ENCODE results near the gene UBE2R2.

Gene UBE2R2

DNA sequence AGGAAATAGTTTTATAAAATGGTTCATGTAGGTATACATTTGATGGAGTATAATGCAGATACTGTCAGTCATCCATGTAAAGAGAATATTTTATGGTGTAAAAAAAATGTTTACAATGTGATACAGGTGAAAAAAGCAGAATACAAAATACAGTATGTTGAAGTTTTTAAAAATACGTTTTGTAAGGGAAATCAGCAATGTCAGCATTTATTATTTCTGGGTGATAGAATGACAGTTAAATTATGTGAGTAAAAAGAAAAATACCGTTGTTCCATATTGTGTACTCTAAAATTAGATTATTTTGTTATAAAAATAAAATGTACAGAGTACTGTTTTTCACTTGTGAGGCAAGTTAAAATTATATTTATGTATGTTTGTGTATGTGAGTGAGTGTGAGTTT is 69.0 kb downstream of the UBE2R2 start:
- DNase-seq: no peak

DNA sequence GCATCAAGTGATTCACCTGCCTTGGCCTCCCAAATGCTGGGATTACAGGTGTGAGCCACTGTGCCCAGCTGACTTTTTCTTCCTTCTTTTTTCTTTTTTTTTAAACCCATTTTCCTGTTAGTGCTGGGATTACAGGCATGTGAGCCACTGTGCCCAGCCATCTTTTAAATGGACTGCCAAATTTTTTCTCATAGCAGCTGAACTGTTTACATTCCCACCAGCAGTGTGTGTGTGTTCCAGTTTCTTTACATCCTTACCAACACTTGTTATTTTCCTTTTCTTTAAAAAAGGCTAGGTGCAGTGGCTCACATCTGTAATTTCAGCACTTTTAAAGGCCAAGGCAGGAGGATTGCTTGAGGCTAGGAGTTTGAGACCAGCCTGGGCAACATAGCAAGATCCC is 76.9 kb downstream of the UBE2R2 start:
- no peak for DNase-seq

DNA sequence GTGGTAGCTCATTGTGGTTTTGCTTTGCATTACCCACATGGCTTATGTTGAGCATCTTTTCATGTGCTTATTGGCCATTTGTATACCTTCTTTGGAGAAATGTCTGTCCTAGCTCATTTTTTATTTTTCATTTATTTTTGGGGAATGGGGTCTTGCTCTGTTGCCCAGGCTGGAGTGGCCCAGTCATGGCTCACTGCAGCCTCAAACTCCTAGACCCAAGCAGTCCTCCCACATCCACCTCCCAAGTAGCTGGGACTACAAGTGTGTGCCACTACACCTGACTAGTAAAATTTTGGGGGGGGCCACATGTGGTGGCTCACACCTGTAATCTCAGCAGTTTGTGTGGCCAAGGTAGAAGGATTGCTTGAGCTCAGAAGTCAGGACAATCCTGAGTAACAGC is 77.4 kb downstream of the UBE2R2 start:
- no peak for DNase-seq

DNA sequence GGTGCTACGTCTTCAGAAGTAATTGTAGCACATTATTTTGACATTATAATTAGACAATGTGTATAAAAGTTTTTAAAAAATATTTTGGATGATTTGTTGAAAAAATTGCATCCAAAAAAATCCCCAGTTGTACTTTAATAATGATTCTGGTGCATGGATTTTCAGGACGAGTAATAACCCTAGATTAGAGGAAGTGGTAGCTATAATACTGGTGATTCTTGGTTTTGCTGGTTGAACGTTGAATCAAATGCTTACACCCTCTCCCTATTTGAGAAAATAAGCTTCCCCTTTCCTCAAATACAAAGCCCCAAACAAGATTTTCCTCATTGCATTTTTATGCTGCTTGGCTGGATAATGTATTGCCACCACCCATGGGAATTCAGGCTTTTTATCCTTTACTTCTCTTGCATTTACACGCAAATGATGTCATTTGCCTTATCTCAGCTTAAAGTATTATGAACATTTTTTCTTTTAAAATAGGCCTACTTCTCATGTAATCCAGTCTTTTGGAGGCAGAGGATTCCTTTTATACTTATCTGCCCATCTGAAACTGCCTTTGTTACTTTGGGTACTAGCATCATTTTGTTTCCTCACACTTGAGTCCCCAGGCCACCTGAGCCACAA is 86.3 kb downstream of the UBE2R2 start:
- DNase-seq: no peak

DNA sequence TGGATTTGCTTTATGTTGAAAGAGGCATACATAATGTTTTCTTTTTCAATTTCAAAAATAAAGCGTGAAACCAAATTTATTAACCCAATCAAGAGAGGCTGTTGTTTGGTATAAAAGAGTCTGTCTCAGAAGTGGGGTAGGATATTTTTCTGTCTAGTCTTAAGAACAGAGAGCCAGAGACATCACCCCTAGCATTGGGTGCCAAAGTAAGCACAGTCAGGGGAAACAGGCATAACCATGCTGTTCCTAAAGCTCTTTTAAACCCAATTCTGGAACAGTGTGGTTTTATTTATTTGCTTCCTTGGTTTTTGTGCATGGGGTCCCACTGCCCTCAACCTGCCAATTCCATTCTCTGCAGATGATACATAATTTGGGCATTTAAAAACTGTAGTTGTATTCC is 88.2 kb downstream of the UBE2R2 start:
- no peak for DNase-seq

DNA sequence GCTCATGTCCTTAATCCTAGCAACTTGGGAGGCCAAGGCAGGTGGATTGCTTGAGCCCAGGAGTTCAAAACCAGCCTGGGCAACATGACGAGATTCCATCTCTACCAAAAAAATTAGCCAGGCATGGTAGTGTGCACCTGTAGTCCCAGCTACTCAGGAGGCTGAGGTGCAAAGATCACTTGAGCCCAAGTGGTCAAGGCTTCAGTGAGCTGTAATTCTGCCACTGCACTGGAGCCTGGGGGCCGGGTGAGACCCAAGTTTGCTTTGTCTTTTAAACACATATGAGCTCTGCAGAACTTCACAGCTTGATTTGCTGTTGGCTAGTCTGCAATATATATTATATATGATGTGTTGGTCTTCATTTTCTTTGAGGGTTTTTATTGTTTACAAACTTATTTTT is 89.8 kb downstream of the UBE2R2 start:
- DNase-seq: no peak

DNA sequence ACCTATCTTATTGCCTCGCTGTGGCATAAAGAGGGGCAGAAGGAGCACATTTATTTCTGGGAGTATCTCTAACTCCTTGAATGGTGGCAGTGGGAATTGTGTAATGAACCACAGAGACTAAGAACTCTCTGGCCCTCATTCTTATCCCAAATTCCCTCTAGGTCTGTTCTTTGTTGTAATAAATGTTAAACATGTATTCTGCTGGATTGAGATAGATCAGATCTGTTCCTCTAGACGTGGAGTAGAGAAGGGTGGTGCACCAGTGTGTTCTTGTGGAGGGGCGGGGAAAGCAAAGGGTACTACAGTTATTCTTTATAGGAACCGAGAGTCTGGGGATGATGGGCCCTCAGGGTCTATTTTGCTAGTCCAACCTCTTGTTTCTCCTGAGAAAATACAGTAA is 90.4 kb downstream of the UBE2R2 start:
- no peak for DNase-seq

DNA sequence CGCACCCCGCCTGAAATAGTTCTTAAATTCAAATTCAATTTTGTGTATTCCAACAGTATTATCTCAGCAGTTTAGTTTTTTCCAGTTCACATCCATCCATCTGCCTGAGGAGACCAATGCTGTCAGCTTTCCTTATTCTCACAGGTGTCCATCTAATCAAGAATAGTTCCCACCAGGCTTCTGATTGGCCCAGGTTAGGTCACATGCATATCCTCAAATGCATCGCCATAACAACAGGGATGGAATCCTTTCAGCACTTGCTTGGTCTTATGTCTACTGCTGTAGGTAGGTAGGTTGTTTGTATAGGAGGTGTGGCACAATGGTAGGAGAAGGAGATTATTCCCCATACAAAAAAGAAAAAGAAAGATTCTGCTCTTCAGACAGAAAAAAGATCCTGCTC is 91.2 kb downstream of the UBE2R2 start:
- DNase-seq: no peak

DNA sequence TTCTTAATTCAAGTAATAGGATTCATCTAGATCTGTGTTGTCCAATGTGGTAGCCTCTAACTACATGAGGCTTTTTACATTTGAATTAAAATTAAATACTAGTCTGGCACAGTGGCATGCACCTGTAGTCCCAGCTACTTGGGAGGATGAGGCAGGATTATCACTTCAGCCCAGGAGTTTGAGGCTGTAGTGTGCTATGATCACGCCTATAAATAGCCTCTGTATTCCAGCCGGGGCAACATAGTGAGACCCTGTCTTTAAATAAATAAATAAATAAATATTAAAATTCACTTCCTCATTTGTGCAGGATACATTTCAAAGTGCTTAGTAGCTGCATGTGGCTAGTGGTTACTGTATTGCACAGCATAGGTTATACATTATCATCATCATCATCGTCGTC is 91.8 kb downstream of the UBE2R2 start:
- DNase-seq: no peak

DNA sequence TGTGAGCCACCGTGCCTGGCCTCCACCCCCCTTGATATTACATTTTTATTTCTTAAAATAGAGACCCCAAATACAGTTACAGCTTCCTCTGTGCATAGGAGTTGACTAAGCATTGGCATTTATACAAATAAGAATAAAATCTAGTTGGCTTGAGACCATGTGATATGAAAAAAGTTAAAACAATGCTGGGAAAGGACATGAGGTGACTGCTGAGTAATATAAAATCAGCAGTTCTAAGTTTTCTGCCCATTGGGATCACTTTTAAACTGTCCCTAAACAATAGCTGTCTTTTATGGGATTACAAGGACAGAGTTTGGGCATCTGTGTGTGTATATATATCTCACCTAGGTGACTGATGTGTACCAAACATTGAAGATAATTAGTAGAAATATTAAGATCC is 96.6 kb downstream of the UBE2R2 start:
- no peak for DNase-seq

DNA sequence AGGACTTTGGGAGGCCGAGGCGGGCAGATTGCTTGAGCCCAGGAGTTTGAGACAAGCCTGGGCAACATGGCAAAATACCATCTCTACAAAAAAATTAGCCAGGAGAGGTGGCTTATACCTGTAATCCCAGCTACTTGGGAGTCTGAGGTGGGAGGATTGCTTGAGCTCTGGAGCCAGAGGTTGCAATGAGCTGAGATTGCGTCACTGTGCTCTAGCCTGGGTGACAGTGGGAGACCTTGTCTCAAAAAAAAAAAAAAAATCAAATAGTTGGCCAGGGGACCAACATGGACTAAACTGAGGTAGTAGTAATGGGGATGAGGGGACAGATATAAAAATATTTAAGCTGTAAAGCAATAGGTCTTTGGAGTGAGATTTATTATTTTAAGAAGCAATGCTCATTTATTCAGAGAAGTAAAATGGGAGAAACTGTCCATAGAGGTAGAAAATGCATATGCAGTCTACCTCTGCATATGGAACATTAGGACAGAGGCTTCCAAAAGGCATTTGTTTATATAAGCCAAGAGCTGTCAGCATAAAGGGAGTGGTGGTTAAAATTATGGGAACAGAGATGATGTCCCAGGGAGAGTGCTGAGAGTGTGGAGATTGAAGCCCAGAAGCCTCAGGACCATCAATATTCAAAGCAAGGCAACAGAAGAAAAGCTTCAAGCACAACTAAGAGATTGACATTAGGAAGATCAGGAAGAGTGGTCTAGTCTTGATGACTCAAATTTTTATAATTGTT is 98.1 kb downstream of the UBE2R2 start:
- no peak for DNase-seq

DNA sequence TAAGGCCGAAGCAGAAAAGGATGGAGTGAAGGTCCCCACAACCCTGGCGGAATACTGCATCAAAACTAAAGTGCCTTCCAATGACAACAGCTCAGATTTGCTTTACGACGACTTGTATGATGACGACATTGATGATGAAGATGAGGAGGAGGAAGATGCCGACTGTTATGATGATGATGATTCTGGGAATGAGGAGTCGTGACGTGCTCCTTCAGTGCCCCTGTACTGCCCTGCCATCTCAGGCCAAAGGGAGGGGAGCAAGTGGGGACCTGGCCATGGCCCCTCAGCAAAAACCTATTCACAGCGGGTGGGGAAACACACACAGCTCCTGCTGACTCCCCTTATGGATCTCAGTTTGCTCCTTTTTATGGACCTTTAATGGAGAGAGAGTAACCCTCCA is 100.1 kb downstream of the UBE2R2 start:
- DNase-seq: no peak

DNA sequence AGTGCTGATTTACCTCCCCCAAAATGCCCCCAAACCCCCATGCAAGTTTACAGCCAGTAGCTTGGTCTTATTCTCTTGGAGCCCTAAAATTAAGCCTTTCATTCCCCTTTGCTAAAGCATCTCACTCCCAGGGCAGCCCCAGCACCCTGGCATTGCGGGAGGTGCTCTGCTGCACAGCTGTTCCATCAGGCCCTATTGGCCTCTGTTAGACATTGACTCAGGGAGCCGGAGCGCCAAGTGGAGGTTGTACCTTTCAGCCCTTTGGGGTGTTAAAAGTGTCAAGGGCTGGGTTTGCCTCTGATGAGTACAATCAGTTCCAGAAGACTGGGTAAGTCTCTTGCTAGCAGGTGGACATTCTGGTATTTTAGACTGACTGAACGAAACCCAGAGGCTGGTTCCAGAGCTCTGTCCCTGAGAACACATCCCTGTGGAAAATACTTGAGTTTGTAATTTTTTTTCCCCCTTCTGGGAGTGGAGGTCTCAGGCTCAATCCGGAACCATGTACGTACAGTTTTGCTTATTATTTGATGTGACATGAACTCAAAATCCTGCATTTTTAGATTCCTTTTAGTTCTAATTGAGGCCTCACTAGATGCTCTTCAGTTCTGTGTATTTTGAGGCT is 102.4 kb downstream of the UBE2R2 start:
- no peak for DNase-seq

DNA sequence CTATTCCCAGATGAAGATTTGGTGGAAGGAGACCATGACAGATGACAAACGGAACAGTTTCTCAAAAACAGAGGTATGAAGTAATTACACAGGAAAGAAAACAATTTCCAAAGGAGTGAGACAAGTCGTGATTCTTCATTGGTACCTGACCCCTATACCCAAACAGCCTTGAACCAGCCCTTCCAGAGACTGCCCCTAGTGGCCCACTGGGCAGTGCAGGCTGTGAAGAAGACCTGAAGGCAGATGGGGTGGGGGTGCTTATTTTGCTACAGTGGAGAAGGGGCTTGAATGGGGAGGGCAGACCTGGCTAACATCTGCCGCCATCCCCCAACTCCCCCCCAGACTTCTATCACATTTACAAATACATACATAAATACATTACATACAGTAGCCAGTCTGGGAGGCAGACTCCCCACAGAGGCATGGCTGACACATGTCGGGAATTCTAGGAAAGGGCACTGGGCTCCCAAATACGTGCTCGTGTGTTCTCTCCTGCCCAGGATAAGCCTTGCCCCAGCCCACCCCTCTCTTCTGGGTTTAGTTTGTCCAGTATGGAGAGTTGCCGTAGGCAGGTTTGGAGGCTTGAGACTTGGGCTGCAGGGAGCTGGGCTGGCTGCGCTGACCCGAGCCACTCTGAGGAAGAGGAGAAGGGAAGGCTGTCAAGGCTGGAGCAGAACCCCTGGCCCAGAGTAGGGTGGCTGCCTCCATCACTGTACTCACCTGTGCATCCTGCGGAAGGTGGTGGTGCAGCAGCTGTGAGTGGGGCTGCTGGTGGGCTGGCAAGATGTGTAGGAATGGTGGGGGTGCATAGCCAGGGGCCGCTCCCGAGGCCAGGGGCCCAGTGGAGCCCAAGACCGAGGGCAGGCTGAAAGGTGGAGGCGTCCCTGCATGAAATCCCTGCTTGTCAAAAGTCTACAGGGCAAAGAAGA is 105.3 kb downstream of the UBE2R2 start:
- DNase-seq: peak; percentile 17

DNA sequence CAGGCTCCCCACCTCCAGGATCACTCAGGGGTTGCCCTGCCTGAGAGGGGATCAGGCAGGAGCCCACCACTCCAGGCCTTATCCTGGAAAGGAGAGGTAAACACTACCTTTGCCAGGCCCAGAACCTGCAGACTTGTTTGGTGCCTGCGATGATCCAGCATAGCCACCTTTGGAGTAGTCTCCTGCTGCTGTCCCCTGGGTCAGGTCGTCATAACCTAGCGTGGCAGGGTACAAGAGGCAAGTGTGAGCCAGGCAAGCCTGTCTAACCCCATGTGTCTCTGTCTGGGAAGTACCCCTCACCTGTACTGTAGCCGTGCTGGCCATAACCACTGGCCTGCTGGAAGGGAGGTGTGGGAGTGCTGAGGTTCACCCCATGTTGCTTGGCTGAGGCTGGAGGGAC is 106.1 kb downstream of the UBE2R2 start:
- DNase-seq: no peak

DNA sequence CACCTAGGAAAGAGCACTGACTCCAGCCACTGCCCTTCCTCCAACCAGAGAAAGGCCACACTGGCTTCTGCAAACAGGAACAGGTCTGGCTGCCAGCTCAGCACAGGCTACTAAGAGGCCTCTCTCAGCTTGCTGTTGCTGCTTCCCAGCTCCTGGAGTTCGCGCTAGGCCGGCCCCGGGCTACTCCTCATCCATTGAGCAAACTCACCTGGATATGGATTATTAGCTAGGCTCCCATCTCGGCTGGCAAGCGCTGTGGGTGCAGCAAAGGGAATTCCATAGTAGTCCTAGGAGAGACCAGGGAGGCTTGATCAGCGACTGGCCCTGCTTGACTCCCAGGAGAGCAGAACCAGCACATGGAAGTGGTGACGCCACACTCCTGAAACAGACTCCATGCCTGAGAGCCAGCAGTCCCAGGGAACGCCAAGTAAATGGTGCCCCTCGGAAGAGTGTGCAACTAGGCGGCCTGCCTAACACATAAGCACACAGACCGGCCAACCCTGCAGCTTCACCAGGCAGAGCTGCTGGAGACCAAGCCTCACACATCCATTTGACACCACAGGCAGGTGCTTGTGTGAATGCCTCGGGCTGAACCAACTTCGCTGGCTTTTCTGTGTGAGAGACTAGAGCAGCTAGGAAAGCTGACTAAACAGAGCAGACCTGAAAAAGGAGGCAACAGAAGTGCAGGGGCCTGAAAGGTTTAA is 107.2 kb downstream of the UBE2R2 start:
- DNase-seq: no peak

DNA sequence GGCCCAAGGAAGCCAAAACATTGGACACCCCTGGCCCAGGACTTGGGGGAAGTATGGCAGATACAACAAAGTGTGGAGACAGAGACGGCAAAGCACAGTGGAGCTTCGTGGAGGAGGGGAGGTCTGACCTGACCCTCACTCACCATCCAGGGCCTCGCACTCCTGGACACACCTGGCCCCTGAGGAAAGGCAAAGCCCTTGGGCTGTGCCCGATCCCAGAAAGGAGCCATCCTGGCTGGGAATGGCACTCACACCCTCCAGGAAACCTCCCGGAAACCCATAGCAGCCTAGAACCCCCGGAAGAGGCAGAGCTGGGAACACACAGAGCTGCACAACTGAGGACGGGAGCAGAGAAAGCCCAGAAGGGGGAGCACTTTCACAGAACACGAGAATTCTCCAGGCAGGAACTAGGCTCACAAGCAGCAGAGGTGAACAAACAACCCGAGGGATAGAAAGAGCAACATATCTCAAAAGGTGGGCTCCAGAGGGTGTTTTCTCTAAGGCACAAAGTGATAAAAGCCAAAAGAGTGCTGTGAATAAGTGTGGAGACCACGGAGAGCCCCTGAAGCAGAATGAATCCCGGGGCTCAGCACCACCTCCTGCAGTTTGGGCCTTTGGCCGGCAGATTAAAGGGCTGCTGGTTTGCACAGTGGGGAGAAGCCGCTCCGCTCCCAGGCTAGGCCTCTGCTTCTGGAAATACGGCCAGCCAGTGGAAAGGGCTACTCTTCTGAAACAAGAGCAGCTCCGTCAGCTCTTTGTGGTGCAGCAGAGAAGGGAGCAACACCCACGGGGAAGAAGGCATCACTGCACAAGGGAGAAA is 108.2 kb downstream of the UBE2R2 start:
- DNase-seq: peak; percentile 15

DNA sequence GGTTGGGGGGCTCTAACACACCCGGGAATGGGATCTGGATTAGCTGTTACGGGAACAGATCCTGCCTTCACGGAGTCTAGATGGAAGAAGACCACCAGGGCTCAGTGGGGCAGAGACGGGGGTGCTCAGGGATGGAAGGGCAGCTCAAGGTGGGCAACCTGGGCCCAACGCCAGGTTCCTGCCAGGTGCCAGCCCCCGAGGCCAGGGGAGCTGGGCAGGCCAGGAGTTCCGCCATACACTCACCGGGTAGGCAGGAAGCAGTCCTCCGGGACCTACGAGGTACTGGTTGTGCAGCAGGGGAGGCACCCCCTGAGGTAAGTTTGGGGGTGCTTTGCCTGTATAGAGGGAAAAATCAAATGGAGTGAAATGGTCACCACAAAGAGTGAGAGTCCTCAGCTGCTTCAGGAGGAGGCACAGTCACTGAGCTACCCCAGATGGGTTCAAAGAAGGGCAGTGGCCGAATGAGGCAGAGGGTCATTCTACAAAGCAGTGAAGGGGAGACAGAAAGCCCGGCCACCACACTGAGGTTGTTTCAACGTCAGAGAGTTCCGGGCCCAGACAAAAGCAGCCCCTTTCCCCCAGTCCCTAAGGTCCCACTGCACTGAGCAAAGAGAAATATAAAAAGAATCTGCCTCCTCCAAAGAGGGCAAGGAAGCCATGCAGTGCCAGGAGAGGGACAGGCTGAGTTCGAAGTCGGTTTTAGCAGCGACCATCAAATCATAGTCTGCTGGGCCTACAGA is 110.0 kb downstream of the UBE2R2 start:
- DNase-seq: no peak

DNA sequence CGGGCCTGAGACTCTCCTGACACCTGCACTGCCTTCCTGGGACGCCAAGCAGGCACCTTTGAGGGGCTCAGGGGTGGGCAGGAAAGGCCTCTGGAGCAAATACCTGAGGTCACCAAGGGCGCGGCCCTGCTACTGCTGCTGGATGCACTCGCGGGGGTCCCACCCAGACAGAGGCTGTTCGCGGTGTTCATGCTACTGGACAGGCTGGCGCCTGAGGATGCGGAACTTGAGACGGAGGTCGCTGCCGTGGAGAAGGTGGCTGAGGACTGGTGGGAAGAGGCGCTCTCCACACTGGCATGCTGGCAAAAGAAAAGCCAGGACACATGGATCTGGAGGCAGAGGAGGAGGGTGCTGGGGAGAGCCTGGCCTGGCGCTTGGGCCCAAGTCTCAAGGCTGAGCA is 110.7 kb downstream of the UBE2R2 start:
- DNase-seq: no peak

DNA sequence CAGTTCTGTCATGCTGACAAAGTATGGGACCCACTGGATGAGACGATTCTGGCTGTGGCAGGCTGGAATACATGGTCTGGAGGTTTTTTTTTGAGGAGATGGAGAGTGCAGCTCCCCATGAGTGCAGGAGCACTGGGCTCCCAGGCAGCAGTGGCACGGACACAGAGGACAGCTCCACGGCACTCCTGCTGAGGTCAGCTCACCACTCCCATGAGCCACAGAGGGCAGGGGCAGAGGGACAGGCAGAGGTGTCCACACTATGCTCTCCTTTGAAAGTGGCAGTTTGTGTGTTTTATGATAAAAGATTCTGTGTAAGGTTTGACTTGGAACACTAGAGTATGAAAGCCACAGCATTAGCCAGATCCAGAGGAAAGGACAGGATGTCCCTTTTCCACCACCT is 114.4 kb downstream of the UBE2R2 start:
- DNase-seq: no peak

All from CD4-positive, alpha-beta T cell treated with Interleukin-21 for 1 hour (primary cell).